Measurements from ENCODE around the gene ANKS3. TPM values are rescaled to one million over a fixed set of nuclear protein-coding genes. Genes with fewer than 3 reads are reported as not detected.

Gene ANKS3
- total and polyA plus RNA-seq, 2 donors (not counting 1 experiment from before 2014, with no cell fraction given): 26.5 to 31.9 TPM

DNA sequence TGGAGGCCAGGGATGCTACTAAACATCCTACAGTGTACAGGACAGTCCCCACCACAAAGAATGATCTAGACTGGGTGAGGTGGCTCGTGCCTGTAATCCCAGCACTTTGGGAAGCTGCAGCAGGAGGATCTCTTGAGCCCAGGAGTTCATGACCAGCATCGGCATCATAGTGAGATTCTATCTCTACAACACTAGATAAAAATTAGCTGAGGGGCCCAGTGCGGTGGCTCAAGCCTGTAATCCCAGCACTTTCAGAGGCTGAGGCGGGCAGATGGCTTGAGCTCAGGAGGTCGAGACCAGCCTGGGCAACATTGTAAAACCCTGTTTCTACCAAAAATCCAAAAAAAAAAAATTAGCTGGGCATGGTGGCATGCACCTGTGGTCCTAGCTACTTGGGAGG lies 38.3 kb upstream of the ANKS3 start:
- Mint-ChIP-seq H3K4me3 (no peak overlapping the region), H3K4me1 (peaks cover 17% of the 10 kb centered on the region), H3K27me3 (no peaks in the 10 kb centered on the region), H3K27ac (no peak overlapping the region), H3K9me3 (ENCODE audit: insufficient read depth) (no peaks in the 10 kb centered on the region)
- H3K4me1 ChIP-seq (ENCODE audit: control insufficient read depth in 2 of 2, insufficient read depth in 2 of 2, low read length in 2 of 2): peaks cover 8 to 18% of the 10 kb centered on the region in 2 donors
- no peak overlapping the region for H3K4me3 ChIP-seq (ENCODE audit: control extremely low read depth in 1 of 5, extremely low read depth in 1 of 5, insufficient read depth in 1 of 5, low read depth in 2 of 5, low read length in 4 of 5)
- no peak overlapping the region for H3K27ac ChIP-seq (ENCODE audit: low read length in 2 of 2)
- no peaks in the 10 kb centered on the region for H3K36me3 ChIP-seq (replicated peaks in 1 of 2; ENCODE audit: control extremely low read depth in 1 of 2, control insufficient read depth in 1 of 2, extremely low read depth in 1 of 2, insufficient read depth in 2 of 2, low read length in 1 of 2)
- no peaks in the 10 kb centered on the region for H3K9me3 ChIP-seq (ENCODE audit: control extremely low read depth in 1 of 3, control insufficient read depth in 2 of 3, insufficient read depth in 1 of 3, low read length in 2 of 3)
- WGBS (ENCODE audit: insufficient coverage): 89% methylated on average over 5 of the region's 5 CpGs
- no peaks in the 10 kb centered on the region for H3K79me2 ChIP-seq (ENCODE audit: control insufficient read depth, insufficient read depth, low read length)
- TF ChIP-seq EZH2 (IDR thresholded peaks at IDR 0.05; ENCODE audit: borderline replicate concordance, insufficient read depth, low read depth, low read length, poor library complexity, severe bottlenecking) (no peak), CTCF (IDR thresholded peaks at IDR 0.05) (no peak)
- ChIA-PET POLR2A (no interaction called here), CTCF (no interaction called here)
- no peaks in the 10 kb centered on the region for H4K20me1 ChIP-seq (ENCODE audit: control insufficient read depth, insufficient read depth, low read length, poor library complexity, severe bottlenecking)
- no peak overlapping the region for H2AFZ ChIP-seq (ENCODE audit: insufficient read depth, low read depth, low read length, poor library complexity, severe bottlenecking)
- H3K4me2 ChIP-seq (replicated peaks; ENCODE audit: low read depth, low read length, poor library complexity, severe bottlenecking): no peak overlapping the region
- intact Hi-C loops (cut with micrococcal nuclease): no loop called here
- H3K9ac ChIP-seq (ENCODE audit: low read length): no peak overlapping the region
- no peaks in the 10 kb centered on the region for H3K27me3 ChIP-seq (replicated peaks in 1 of 4; ENCODE audit: control extremely low read depth in 1 of 4, control insufficient read depth in 3 of 4, insufficient read depth in 4 of 4, low read length in 3 of 4)
- ATAC-seq (ENCODE audit: low read depth) (no peak), DNase-seq (no peak)

GRCh38 chr16:4771646-4772045 lies 37.6 kb upstream of the ANKS3 start:
- no peak overlapping the region for H3K4me3 ChIP-seq (ENCODE audit: control extremely low read depth in 1 of 5, extremely low read depth in 1 of 5, insufficient read depth in 1 of 5, low read depth in 2 of 5, low read length in 4 of 5)
- WGBS (ENCODE audit: insufficient coverage): no CpG with 5 or more reads among the region's 3 CpGs
- H3K27ac ChIP-seq (ENCODE audit: low read length in 2 of 2): no peak overlapping the region
- ChIA-PET CTCF (no interaction called here), POLR2A (no interaction called here)
- H3K4me2 ChIP-seq (replicated peaks; ENCODE audit: low read depth, low read length, poor library complexity, severe bottlenecking): no peak overlapping the region
- H3K36me3 ChIP-seq (replicated peaks in 1 of 2; ENCODE audit: control extremely low read depth in 1 of 2, control insufficient read depth in 1 of 2, extremely low read depth in 1 of 2, insufficient read depth in 2 of 2, low read length in 1 of 2): no peaks in the 10 kb centered on the region
- H4K20me1 ChIP-seq (ENCODE audit: control insufficient read depth, insufficient read depth, low read length, poor library complexity, severe bottlenecking): no peaks in the 10 kb centered on the region
- TF ChIP-seq CTCF (IDR thresholded peaks at IDR 0.05) (no peak), EZH2 (IDR thresholded peaks at IDR 0.05; ENCODE audit: borderline replicate concordance, insufficient read depth, low read depth, low read length, poor library complexity, severe bottlenecking) (no peak)
- peaks cover 4% of the 10 kb centered on the region for H3K79me2 ChIP-seq (ENCODE audit: control insufficient read depth, insufficient read depth, low read length)
- H3K4me1 ChIP-seq (ENCODE audit: control insufficient read depth in 2 of 2, insufficient read depth in 2 of 2, low read length in 2 of 2): peaks cover 8 to 21% of the 10 kb centered on the region in 2 donors
- no peaks in the 10 kb centered on the region for H3K9me3 ChIP-seq (ENCODE audit: control extremely low read depth in 1 of 3, control insufficient read depth in 2 of 3, insufficient read depth in 1 of 3, low read length in 2 of 3)
- intact Hi-C loops (cut with micrococcal nuclease): no loop called here
- DNase-seq: no peak
- H3K9ac ChIP-seq (ENCODE audit: low read length): no peak overlapping the region
- no peaks in the 10 kb centered on the region for H3K27me3 ChIP-seq (replicated peaks in 1 of 4; ENCODE audit: control extremely low read depth in 1 of 4, control insufficient read depth in 3 of 4, insufficient read depth in 4 of 4, low read length in 3 of 4)
- H3K4me3 Mint-ChIP-seq: no peak overlapping the region
- H3K9me3 Mint-ChIP-seq (ENCODE audit: insufficient read depth): no peaks in the 10 kb centered on the region
- peaks cover 21% of the 10 kb centered on the region for H3K4me1 Mint-ChIP-seq
- H3K27me3 Mint-ChIP-seq: no peaks in the 10 kb centered on the region
- ATAC-seq (ENCODE audit: low read depth): no peak
- no peak overlapping the region for H2AFZ ChIP-seq (ENCODE audit: insufficient read depth, low read depth, low read length, poor library complexity, severe bottlenecking)
- H3K27ac Mint-ChIP-seq: no peak overlapping the region
